Heart left ventricle (tissue), 13 donors: ENCODE results near the gene TYSND1.

Experiments
- CTCF ChIP-seq, 12 donors: fragments of 200-600 bp; sonication (generic) in 4 of 12; IDR thresholded peaks; one replicate each; pipeline versions ENCODE4 v1.5.0 to v1.8.0; 2018 to 2022; ENCODE audit warnings: antibody characterized with exemption in 12 of 12, mild to moderate bottlenecking in 5 of 12
- POLR2A ChIP-seq, 2 donors: fragments of 450-650 bp; IDR thresholded peaks; one replicate each; pipeline ENCODE4 v1.6.1; 2017; ENCODE audit warnings: antibody characterized with exemption in 2 of 2, mild to moderate bottlenecking in 2 of 2, moderate library complexity in 2 of 2
- donor health status: ischemic (EF 13 %, LVEDD 7.1; RV severe dilation, severe dysfunction).
- donor health status: DM: no; HTN: yes; CAD: no.
- donor health status: DM: no; HTN: no; CAD: no.
- donor health status: ischemic (EF 25% LVEDD 6.9; RV normal size, moderate dysfunction).
- donor health status: ischemic (EF 25% LVEDD 5.7; RV mildly dilated, moderate dysfunction).
- donor health status: ischemic (EF 35%, LVEDD 5.7; RV mildly dilated, moderate dysfunction).
- donor health status: nonischemic (EF 11% LVEDD 7.7; RV severe dilation, severe dysfunction).
- donor health status: DM: yes; HTN: yes; CAD: no.
- donor health status: PGD.
- donor health status: ischemic (EF 29% LVEDD 5.4; RV normal size, mild dysfunction).
- donor health status: nonischemic (EF 23%, LVEDD 6.1; RV moderate dilation, normal function).

DNA sequence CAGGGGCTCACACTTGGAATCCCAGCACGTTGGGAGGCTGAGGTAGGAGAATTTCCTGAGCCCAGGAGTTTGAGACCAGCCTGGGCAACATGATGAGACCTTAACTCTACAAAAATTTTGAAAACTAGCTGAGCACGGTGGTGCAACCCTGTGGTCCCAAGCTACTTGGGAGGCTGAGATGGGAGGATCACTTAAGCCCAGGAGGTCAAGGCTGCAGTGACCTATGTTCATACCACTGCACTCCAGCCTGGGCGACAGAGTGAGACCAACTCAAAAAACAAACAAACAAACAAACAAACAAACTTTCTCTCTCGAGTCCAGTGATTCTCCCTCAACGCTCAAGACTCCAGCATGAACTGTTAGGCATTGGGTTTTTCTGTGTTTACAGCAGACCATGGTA is 2.0 kb upstream of the TYSND1 start:
- TF ChIP-seq CTCF (IDR thresholded peaks at IDR 0.05) (no peak), POLR2A (IDR thresholded peaks at IDR 0.05) (no peak)
